Measurements from ENCODE around the gene SDK2.

SDK2 gene

GRCh38 chr17:73652886-73653480 is 8.7 kb upstream of the SDK2 start:
- DNase-seq: no peak

GRCh38 chr17:73650617-73651200 is 6.5 kb upstream of the SDK2 start:
- no peak for DNase-seq

- DNase-seq: no peak
Measured at GRCh38 chr17:73650140-73650539, 5.9 kb upstream of the SDK2 start.

- DNase-seq: no peak
Measured at GRCh38 chr17:73648974-73649373, 4.7 kb upstream of the SDK2 start.

- no peak for DNase-seq
Measured at GRCh38 chr17:73648543-73648820, 4.2 kb upstream of the SDK2 start.

- DNase-seq: no peak
Measured at GRCh38 chr17:73647772-73648542, 3.7 kb upstream of the SDK2 start.

- DNase-seq: no peak
Measured at GRCh38 chr17:73647301-73647695, 3.1 kb upstream of the SDK2 start.

- DNase-seq: no peak
Measured at GRCh38 chr17:73646409-73647300, 2.4 kb upstream of the SDK2 start.

- peak; percentile 80 for DNase-seq
Measured at GRCh38 chr17:73645050-73645871, 1.0 kb upstream of the SDK2 start.

GRCh38 chr17:73643852-73644144 is 447 bp downstream of the SDK2 start:
- DNase-seq: no peak

GRCh38 chr17:73643001-73643851 is 1.0 kb downstream of the SDK2 start:
- peak; percentile 59 for DNase-seq

GRCh38 chr17:73642659-73643000 is 1.6 kb downstream of the SDK2 start:
- DNase-seq: no peak

- peak; percentile 64 for DNase-seq
Measured at GRCh38 chr17:73641826-73642600, 2.2 kb downstream of the SDK2 start.

GRCh38 chr17:73640691-73641090 is 3.6 kb downstream of the SDK2 start:
- no peak for DNase-seq

- DNase-seq: peak; percentile 92
Measured at GRCh38 chr17:73639932-73640331, 4.3 kb downstream of the SDK2 start.

GRCh38 chr17:73639322-73639721 is 4.9 kb downstream of the SDK2 start:
- DNase-seq: no peak

GRCh38 chr17:73638556-73638955 is 5.7 kb downstream of the SDK2 start:
- DNase-seq: no peak

GRCh38 chr17:73637866-73638265 is 6.4 kb downstream of the SDK2 start:
- no peak for DNase-seq

GRCh38 chr17:73635101-73635817 is 9.0 kb downstream of the SDK2 start:
- DNase-seq: no peak

GRCh38 chr17:73634629-73635028 is 9.6 kb downstream of the SDK2 start:
- no peak for DNase-seq

- DNase-seq: no peak
Measured at GRCh38 chr17:73633736-73634135, 10.5 kb downstream of the SDK2 start.
